Measurements from ENCODE around the gene PARD6B. TPM values are rescaled to one million over a fixed set of nuclear protein-coding genes. Genes with fewer than 3 reads are reported as not detected.

PARD6B gene
- total RNA-seq, 6 experiments from 2014 or later, result 0.24 to 0.68 (median 0.51) TPM

DNA sequence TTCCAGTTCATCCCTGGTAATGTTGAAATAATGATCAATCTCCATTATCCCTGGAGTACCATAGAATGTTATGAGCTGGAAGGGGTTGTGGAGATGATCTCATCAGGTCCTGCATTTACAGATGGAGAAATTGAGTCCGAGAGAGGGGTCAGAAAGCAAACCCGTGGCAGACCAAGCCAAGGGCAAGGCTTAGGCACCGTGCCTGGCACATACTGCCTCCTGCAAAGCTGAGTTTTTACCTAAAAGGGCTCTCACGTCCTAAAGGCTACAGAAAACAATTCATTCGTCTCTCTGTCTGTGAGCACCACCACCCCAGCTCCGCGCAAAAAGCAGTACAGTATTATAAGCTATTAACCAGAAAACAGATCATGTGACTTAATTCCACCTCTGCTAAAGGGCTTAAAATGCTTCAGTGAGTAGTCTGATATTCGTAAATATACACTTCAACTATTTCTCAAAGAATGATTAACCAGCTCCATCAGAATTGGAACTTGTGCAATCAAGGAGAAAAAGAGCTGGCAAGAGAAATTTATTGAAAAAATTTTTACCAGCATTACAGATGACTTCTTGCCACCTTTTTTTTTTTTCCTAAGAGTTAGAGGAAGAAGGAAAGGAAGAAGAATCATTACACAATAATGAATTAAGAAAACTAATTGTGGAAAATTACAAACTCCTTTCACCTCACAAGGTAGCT, 3.4 kb upstream of the PARD6B start:
- DNase-seq, result no peak
- Mint-ChIP-seq H3K36me3 (ENCODE audit: low read depth) (no peaks in the 10 kb centered on the region), H3K4me1 (ENCODE audit: low read depth) (peaks cover 32% of the 10 kb centered on the region), H3K27me3 (ENCODE audit: insufficient read depth) (no peaks in the 10 kb centered on the region), H3K9me3 (no peaks in the 10 kb centered on the region), H3K27ac (no peak overlapping the region), H3K4me3 (no peak overlapping the region)
- TF ChIP-seq, protein P1, sequence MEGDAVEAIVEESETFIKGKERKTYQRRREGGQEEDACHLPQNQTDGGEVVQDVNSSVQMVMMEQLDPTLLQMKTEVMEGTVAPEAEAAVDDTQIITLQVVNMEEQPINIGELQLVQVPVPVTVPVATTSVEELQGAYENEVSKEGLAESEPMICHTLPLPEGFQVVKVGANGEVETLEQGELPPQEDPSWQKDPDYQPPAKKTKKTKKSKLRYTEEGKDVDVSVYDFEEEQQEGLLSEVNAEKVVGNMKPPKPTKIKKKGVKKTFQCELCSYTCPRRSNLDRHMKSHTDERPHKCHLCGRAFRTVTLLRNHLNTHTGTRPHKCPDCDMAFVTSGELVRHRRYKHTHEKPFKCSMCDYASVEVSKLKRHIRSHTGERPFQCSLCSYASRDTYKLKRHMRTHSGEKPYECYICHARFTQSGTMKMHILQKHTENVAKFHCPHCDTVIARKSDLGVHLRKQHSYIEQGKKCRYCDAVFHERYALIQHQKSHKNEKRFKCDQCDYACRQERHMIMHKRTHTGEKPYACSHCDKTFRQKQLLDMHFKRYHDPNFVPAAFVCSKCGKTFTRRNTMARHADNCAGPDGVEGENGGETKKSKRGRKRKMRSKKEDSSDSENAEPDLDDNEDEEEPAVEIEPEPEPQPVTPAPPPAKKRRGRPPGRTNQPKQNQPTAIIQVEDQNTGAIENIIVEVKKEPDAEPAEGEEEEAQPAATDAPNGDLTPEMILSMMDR (IDR thresholded peaks at IDR 0.05), result no peak

DNA sequence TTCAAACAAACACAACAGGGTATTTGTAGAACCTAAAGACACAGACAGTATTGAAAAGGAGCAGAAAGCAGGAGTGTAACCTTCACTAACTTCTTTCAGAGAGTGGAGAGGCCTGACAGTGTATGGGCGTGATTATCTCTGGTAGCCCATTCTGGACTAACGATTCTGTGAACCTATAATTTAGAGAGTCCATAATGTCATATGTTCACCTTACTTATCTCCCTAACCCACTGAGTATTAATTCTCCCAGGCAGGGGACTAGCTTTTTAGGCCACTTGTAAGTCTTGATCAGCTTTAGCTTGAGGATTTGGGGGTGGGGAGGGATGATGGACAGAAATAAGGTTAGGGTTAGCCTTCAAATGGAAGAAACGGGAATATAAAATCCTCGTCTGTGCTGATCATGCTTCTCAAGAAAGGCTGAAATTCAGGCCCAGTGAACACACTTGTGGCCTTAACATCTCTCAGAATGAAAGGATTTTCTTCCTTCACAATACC, 2.8 kb upstream of the PARD6B start:
- TF ChIP-seq, protein P1 (IDR thresholded peaks at IDR 0.05), result no peak
- Mint-ChIP-seq H3K27me3 (ENCODE audit: insufficient read depth) (no peaks in the 10 kb centered on the region), H3K9me3 (no peaks in the 10 kb centered on the region), H3K4me3 (no peak overlapping the region), H3K36me3 (ENCODE audit: low read depth) (no peaks in the 10 kb centered on the region), H3K4me1 (ENCODE audit: low read depth) (peaks cover 32% of the 10 kb centered on the region), H3K27ac (no peak overlapping the region)
- no peak for DNase-seq

DNA sequence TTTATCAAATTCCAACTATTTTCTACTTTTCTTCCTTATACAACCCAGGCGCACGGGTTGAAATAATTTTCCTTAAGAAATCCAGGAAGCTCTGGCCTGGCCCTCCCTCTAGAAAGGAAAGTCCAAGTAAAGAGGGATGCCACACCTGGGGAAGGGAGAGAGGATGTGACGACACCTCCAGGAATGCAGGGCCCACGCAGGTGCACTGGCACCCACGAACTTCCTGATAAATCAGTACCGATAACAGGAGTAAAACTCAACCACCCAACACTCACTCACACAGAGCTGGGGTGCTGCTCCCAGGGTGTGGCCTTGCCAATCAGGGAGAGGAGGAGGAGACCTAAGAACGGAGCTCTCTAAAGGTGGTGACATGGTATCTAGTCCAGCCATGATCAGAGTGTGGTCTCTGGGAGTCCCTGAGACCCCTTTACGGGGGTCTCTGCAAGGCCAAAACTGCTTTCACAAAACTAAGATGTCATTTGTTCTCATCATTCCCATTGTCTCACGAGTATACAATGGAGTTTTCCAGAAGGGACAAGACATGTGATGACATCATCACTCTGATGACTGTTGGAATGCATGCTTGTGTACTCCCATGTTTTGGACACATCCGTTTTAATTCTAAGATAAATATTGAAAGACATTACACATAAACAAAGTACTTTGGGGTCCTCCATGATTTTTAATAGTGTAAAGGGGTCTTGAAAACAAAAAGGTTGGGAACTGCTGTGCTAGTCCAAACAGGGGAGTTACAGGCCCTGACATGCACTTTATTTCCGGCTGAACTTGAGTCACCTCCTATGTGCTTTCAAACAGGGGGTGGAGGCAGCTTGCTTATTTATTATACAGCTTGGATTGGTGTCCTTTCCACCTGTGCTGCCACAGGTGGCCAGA, 2.2 kb upstream of the PARD6B start:
- peaks cover 32% of the 10 kb centered on the region for H3K4me1 Mint-ChIP-seq (ENCODE audit: low read depth)
- H3K36me3 Mint-ChIP-seq (ENCODE audit: low read depth), result no peaks in the 10 kb centered on the region
- H3K27ac Mint-ChIP-seq, result peak overlapping the region; percentile 86; the same call in 1 of the 2 replicates
- TF ChIP-seq, protein P1 (IDR thresholded peaks at IDR 0.05), result no peak
- no peaks in the 10 kb centered on the region for H3K9me3 Mint-ChIP-seq
- no peaks in the 10 kb centered on the region for H3K27me3 Mint-ChIP-seq (ENCODE audit: insufficient read depth)
- DNase-seq, result no peak
- no peak overlapping the region for H3K4me3 Mint-ChIP-seq

DNA sequence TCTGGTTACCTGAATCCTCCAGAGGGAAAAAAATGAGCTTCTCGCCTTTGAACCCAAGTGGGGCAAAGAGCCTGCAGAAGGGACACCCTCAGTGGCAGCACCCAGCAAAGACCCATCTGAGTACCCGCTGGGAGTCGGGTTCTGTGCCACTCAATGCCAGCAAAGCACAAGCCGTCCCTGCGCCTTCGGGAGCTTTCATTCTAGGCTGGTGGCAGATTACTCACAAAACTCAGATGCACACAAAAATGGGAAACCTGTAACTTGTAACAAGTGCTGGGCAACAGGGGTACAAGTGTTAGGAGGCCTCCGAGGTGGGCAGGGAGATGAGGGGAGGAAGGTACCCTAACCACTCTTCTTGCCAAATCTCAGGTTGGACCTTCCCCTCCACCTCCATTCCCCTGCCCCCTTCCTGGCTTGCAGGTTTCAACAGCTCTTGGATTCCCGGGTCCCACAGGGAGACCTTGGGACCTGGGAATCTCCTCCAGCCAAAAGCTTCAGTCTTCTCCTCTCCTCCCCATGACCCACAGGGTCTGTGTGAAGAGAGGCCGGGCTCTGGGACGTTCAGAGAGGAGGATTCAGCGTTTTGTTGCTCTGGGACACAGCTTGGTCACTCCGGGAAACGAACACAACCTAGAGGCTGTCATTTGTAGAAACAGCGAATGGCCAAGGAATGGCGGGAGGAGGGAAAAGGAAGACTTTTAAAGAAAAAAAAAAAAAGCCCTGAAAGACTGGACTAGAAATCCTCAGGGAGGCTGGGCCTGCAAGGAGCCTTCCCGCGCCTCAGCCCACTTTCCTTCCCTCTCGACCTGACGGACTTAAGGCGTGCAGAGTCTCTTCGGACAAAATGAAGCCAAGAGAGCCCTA, 1.2 kb upstream of the PARD6B start:
- Mint-ChIP-seq H3K36me3 (ENCODE audit: low read depth) (no peaks in the 10 kb centered on the region), H3K4me1 (ENCODE audit: low read depth) (peaks cover 33% of the 10 kb centered on the region), H3K4me3 (peak overlapping the region; percentile 87), H3K27me3 (ENCODE audit: insufficient read depth) (no peaks in the 10 kb centered on the region), H3K9me3 (no peaks in the 10 kb centered on the region), H3K27ac (peak overlapping the region; percentile 86)
- TF ChIP-seq, protein P1 (IDR thresholded peaks at IDR 0.05), result no peak
- peak; percentile 51 for DNase-seq

DNA sequence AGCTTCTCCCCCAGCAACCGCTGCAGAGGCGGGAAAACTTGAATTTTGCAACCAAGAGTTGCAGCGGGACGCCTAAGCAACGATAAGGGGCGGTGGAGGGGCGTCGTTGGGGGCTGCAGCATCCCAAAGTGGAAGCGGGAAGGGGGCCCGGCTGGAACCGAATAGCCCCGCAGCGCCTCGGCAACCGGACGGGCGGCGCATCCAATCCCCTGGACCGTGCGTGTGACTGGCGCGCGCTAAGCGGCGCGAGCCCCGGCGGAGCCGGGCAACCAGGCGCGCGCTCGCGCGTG, 670 bp upstream of the PARD6B start:
- H3K27ac Mint-ChIP-seq, result peak overlapping the region; percentile 86; the same call in 1 of the 2 replicates
- peaks cover 39% of the 10 kb centered on the region for H3K4me1 Mint-ChIP-seq (ENCODE audit: low read depth)
- no peaks in the 10 kb centered on the region for H3K27me3 Mint-ChIP-seq (ENCODE audit: insufficient read depth)
- peak overlapping the region; percentile 87 for H3K4me3 Mint-ChIP-seq
- TF ChIP-seq, protein P1 (IDR thresholded peaks at IDR 0.05), result no peak
- no peaks in the 10 kb centered on the region for H3K36me3 Mint-ChIP-seq (ENCODE audit: low read depth)
- H3K9me3 Mint-ChIP-seq, result no peaks in the 10 kb centered on the region
- no peak for DNase-seq
